Measurements from ENCODE around the gene BCKDHB.
A peak's percentile ranks its signal among the peaks of the same experiment; 100 is the strongest.

Gene BCKDHB

DNA sequence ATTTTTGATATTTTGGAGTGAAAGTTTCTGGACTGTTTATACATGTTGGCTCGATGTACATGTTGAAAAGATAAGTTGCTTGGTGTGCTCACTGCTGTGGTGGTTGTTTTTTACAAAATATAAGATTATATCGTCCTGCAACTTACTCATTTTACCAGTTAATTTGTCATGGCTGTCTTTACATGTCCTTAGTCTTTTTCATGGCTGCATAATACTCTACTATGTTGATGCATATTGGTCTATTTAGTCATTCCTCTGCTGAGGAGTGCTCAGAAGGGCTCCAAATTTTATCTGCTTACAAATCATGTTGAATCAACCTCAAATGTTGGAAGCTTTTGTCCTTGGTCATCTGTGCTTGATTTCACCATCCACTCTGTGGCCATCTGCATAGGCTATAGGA, 164.6 kb downstream of the BCKDHB start:
- DNase-seq, result no peak

DNA sequence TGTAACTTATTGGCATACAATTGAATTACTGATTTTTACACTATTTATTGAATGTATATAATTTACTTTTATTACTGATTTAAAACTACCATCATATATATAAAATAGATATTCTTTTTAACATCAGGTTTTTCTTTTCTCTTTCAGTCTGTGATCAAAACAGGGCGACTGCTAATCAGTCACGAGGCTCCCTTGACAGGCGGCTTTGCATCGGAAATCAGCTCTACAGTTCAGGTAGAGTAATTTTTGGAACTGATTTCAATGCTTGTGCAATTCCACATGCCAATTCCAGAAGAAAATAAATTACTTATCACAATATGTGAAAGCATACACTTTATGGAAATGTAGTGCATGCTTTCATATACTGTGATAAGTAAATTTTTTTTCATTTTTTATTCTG, 166.5 kb downstream of the BCKDHB start:
- no peak for DNase-seq

- no peak for DNase-seq
These were observed 170.4 kb downstream of the BCKDHB start for GRCh38 chr6:80276861-80277260.

DNA sequence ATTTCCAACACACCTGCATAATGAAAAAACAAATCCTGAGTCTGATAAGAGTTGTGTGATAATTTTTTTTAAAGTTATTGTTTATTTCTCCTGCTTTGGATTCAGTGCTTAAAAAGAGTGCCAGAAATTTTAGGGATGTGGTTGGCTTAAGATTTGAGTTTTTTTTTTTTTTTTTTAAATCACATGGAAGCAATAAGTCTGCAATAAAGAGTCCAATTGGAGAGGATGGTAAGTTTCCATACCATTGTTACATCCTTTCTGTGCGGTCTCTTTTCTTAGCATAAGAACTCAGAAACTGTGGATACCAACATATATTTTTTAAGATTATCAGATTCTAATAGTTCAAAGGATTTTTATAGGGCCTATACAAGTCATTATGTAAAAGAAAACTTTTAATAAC, 171.0 kb downstream of the BCKDHB start:
- no peak for DNase-seq

GRCh38 chr6:80280262-80281010, 174.0 kb downstream of the BCKDHB start:
- DNase-seq, result peak; percentile 9

DNA sequence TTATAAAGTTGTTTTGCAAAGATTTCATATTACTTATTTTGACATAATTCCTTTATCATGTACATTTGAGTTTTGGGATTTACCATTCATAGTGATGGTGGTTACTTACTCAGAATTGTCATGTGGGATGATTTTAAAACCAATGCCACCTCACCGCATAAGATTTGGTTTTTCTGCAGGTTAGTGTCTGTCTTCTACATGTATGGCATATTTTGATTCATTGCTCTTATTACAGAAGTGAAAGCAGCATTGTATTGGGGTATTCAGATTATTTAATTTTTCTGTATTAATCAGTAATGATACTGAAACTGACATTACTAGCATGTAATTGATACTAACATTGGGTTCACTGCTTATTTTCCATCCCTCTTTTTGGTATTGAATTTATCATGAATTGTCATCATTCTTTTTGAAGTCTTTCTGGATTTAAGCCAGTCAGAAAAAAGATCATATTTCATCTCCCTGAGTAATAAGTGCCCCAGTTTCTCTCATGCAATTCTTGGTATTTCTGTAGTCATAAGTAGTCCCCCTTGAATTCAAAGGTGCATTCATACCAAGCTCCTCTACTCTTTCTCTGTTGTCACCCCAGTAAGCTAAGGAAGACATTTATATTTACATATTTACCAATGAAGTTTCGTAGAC, 176.6 kb downstream of the BCKDHB start:
- no peak for DNase-seq

DNA sequence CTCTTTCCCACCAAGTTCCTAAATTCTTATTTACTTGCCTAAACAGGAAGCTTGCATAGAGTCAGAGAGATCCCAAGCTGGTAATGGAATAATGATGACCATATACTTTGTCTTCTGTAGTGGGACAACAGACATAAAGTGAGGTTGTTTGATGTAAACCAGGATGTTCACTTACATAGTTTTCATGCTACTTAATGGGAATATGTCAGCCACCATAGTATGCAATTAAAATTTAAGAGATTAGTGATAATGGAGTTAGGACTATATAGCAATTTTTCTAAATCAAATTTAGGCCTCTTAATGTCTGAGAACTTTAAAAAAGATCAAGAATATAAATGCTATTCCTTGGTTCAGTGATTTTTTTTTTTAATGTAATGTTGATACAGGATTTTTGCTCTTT, 180.6 kb downstream of the BCKDHB start:
- DNase-seq, result no peak

GRCh38 chr6:80287607-80288006, 181.1 kb downstream of the BCKDHB start:
- DNase-seq, result no peak

DNA sequence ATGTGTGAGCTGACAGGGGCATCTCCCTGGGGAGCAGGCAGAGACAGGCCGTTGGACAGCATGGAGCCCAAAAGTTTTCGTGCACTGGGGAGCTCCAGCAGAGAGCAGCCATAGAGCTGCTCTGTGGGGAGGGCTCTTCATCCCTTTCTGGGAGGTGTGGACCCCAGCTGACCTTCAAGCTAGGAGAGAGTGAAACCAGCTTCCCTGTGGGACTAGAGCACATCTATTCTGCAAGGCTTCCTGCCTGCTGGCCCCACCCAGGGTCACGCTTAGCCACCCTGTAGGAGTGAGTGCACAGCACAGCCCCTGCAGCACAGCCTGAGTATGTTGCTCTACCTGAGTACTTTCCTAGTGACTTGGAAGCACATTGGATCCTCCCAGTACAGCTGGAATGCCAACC, 183.3 kb downstream of the BCKDHB start:
- DNase-seq, result no peak

DNA sequence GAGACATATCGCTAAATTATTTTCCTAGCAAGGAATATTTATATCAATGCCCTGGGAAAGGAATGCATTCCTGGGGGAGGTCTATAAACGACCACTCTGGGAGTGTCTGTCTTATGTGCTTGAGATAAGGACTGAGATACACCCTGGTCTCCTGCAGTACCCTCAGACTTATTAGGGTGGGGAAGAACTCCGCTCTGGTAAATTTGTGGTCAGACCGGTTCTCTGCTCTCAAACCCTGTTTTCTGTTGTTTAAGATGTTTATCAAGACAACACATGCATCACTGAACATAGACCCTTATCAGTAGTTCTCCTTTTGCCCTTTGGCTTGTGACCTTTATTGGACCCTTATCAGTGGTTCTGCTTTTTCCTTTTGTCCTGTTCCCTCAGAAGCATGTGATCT, 188.1 kb downstream of the BCKDHB start:
- peak; percentile 32 for DNase-seq

DNA sequence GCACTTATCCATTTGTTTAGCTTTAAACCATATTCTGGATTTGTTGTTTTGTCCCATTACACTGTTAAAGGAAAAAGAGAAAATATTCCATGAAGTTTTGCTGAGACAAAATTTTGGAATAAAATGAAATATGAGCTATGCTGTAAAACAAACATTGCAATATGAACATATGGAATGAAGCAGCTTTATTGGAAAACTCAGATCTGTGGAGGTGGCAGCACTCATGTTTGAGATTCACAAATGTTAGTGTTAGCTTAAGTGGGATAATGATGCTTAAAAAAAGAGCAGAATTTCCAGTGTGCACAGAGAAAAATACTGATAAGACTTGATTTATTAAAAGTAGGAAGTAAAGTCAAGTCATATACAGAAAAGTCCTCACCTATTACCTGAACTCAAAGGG, 196.2 kb downstream of the BCKDHB start:
- no peak for DNase-seq

DNA sequence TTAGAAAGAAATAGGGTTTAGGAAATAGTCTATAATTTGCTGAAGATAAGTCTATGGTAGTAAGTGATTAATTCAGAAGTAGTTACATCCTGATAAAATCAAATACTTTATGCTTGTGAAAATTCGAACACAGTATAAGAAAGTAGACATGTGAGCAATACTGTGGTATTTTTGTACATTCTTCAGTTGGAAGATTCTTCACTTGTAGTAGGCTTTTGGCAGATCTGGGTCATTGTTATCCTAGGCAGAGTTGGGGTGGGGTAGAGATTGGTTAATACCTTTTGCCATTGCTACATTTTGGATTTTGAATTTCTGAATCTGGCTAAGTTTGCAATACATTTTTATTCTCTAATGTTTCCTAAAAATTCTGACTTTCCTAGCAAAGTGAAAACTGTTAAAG, 197.5 kb downstream of the BCKDHB start:
- DNase-seq, result no peak

GRCh38 chr6:80314531-80314930, 208.1 kb downstream of the BCKDHB start:
- no peak for DNase-seq

DNA sequence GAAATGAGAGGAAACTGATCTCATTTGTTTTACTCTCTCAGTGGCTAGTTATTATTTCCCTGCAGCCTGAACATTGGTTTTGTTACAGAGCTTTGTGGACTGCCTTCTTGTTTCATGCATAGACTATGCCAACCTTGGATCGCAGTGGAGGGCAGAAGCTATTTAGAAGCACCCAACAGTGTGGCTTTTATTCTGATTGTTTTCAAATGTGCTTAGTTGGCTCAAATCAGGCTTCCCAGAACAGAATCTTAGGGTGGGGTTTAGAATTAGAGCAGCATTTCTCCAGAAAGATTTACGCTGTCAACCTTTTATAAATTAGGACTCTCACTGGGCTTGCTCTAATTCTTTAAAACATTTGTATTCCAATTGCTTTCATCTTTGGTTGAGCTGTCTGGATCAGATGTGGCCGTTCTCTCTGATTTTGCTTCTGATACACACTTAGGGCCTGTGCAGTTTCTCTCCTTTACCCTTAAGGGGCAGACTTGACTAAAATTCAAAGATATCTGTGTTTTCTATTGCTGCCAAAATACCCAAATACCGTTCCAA, 210.3 kb downstream of the BCKDHB start:
- DNase-seq, result no peak

DNA sequence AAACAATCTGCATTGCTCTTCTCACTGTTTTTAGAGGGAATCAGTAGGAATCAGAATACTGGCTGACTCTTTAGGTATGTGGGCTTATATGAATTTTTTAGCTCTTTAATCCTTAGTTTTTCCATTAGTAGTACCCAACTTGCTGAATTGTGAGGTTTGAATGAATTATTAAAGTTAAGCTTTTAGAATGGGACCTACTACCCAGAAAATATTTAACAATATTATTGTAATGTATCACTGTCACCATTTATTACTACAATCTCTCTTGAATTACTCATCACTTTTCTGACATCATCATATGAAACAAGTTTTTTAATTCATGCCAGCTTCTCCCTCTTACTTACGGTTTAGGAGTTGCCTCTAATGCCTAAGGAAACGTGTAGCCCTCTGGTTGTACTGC, 212.7 kb downstream of the BCKDHB start:
- DNase-seq, result no peak

GRCh38 chr6:80321011-80321410, 214.5 kb downstream of the BCKDHB start:
- DNase-seq, result no peak

- DNase-seq, result no peak
These were observed 219.3 kb downstream of the BCKDHB start for GRCh38 chr6:80325742-80326141.

GRCh38 chr6:80328652-80329051, 222.2 kb downstream of the BCKDHB start:
- no peak for DNase-seq

DNA sequence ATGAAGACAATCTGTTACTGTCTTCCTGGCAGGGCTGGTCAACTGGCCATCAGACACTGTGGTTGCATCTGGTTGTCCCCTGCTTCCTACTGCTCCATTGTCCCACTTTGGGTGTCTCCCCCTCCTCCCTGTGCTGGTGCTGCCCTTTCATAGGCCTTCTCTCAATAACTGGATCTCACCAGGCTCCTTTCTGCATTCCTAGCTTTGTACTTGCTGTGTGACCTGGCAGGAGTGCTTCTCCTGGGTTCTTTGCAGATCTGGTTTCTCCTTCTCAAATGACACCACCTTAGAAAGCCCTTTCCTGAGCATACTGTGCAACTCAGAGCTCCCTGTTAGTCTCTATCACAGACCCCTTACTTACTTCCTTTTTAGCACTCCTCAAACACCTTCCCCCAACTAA, 223.0 kb downstream of the BCKDHB start:
- no peak for DNase-seq

DNA sequence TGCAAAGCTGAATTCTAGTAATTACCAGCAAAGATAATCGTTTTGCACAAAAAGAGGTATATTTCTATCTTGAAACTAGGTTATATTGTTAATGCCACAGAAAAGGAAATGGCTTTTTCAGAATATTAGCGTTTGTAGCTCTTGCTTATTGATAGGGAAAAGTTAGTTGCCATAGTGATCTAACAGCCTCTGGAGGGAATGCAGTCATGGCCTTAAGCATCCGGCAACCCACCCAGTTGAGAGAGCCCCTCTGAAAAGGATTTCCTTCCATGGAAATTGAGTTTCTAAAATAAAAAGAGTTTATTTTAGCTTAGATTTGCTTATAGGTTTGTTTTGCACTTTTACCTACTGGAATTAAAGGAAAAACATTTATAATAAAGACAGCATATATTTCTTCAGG, 224.5 kb downstream of the BCKDHB start:
- DNase-seq, result no peak

- no peak for DNase-seq
These were observed 225.1 kb downstream of the BCKDHB start for GRCh38 chr6:80331522-80331921.

DNA sequence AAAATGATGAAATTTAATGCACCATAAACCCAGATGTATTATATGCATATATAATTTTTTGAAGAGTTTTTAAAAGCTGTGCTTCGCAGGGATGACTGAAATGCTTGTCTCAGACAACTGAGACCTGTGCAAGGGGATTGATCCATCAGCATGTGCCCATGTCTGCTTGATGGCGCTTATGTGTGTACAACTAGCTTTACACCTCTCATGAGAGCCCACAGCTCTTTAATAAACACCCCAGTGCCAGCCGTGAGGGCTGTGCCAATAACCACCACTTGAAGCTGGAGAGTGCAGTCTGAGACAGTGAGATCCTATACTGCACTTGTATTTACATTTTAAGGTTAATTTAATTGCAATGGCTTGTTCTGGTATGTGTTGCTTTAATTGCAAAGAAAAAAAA, 225.5 kb downstream of the BCKDHB start:
- DNase-seq, result no peak

DNA sequence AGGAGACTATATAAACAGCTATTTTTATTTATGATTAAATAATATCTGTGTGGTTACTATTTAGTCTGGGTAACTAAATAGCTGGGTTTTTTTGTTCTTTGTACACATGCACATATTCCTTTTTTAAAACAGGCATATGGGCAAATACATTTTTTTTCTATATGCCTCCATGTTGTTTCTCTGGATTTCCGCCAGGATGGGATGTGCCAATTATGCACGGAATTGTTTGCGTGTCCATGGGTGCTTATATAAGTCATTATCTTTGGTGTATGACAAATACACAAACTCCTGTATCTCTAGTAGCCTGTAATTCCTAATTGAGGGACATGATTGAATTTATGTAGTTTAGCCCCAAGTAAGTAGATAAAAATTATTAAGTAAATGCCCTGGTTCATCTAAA, 226.9 kb downstream of the BCKDHB start:
- DNase-seq, result no peak

DNA sequence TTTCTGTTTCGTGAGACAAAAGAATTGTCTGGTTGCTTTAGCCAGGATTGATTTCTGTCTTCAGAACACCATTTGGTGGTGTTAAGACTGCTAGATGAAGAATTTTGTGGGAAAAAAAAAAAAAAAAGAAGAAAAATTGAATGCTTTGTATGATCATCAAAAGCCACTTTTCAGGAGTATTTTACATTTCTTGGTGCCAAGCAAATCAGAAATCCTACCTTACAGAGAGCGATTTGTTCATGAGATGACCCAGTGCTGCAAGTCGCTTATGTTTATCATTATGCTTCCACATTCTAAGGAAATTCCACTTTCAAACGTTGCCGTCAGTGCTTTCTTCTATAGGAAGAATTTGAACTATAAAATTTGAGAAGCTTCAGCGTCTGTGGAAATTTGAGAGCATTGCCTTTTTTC, 228.7 kb downstream of the BCKDHB start:
- no peak for DNase-seq

DNA sequence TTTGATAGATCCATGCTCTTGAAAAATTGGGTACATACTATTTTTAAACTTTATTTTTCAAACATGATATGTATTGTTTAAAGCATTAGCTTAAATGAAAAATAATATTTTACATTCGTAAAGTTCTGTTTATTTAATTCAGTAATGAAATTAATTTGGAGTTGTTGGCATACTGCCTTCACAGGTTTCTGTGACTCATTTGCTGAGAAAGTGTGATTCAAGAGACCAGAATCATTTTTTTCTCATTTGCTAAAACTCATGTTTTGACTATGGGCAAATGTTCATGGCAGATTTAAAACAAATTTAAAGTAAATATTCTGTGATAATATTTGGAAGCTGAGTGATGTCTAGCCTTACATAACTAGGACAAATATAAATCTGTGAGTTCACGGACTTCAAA, 230.4 kb downstream of the BCKDHB start:
- DNase-seq, result no peak
